ENCODE data around the gene PPP1R36.

PPP1R36 gene

GRCh38 chr14:64522591-64523355 lies 27.0 kb upstream of the PPP1R36 start:
- no peak for DNase-seq (ENCODE audit: low read depth)
- TF ChIP-seq, protein P1, sequence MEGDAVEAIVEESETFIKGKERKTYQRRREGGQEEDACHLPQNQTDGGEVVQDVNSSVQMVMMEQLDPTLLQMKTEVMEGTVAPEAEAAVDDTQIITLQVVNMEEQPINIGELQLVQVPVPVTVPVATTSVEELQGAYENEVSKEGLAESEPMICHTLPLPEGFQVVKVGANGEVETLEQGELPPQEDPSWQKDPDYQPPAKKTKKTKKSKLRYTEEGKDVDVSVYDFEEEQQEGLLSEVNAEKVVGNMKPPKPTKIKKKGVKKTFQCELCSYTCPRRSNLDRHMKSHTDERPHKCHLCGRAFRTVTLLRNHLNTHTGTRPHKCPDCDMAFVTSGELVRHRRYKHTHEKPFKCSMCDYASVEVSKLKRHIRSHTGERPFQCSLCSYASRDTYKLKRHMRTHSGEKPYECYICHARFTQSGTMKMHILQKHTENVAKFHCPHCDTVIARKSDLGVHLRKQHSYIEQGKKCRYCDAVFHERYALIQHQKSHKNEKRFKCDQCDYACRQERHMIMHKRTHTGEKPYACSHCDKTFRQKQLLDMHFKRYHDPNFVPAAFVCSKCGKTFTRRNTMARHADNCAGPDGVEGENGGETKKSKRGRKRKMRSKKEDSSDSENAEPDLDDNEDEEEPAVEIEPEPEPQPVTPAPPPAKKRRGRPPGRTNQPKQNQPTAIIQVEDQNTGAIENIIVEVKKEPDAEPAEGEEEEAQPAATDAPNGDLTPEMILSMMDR (conservative IDR thresholded peaks at IDR 0.05; ENCODE audit: low read depth, low read length), result no peak
- no peak overlapping the region for H3K4me3 ChIP-seq (ENCODE audit: low read length)

DNA sequence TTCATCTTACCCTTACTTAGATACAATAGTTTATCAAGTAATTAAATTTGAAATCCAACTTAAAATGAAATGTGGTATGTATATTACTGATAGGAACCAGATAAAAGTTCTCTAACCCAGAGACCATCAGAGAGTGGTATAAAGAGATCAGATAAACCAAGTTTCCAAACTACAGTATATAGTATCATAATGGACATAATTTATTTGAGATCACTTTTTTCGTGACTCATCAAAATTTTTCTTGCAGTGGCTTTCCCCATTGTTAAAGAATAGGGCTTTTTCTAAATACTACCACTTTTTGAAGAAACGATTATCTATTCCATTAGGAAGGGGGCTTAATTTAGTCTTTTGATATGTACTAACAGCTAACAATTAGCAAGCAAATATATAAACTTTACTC lies 24.4 kb upstream of the PPP1R36 start:
- H3K4me3 ChIP-seq (ENCODE audit: low read length), result no peak overlapping the region
- no peak for DNase-seq (ENCODE audit: low read depth)
- TF ChIP-seq, protein P1 (conservative IDR thresholded peaks at IDR 0.05; ENCODE audit: low read depth, low read length), result no peak

DNA sequence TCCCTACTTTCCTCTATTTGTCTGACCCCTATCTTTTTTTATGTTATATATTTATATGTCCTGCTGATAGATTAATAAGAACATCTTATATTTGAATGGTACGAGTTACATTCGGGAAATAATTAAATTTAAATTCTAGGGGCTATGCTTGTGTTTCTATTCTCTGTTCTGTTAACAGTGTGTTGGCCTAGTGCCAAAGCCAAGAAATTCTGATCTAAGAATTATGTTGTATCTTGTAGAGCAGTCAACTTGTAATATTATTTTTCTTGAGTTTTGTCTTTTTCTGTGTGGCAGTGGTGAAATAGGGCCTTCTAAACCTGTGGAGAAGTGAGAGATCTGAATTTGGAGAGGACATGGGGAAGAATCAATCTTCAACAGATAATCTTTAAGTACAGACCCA lies 18.2 kb upstream of the PPP1R36 start:
- no peak for DNase-seq (ENCODE audit: low read depth)
- TF ChIP-seq, protein P1 (conservative IDR thresholded peaks at IDR 0.05; ENCODE audit: low read depth, low read length), result no peak
- no peak overlapping the region for H3K4me3 ChIP-seq (ENCODE audit: low read length)

DNA sequence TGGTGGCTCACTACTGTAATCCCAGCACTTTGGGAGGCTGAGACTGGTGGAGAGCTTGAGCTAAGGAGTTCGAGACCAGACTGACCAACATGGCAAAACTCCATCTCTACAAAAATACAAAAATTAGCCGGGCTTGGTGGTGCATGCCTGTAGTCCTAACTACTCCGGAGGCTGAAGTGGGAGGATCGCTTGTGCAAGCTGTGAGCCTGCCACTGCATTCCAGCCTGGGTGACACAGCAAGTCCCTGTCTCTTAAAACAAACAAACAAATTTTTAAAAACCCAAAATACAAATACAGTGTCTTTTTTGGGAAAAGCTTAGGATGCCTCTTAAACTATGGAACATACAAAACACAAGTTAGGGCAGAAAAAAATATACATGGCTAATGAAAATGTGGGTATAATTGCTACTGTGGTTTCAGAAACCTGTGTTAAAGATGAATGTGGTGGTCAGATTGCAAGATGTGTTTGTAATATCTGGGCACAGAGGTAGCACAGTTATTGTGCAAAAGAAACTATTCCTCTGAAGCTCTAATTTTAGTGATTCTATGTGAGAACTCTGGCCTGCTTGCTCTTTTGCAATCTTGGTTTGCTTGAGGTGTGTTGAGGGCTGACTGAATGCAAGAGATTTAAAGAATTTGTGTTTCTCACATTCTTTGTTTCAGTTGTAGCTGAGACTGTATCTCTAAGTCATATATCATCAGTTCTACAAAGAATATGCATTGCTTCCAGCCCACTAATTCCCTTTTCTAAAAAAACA lies 13.1 kb upstream of the PPP1R36 start:
- no peak for DNase-seq (ENCODE audit: low read depth)
- TF ChIP-seq, protein P1 (conservative IDR thresholded peaks at IDR 0.05; ENCODE audit: low read depth, low read length), result no peak
- H3K4me3 ChIP-seq (ENCODE audit: low read length), result no peak overlapping the region

DNA sequence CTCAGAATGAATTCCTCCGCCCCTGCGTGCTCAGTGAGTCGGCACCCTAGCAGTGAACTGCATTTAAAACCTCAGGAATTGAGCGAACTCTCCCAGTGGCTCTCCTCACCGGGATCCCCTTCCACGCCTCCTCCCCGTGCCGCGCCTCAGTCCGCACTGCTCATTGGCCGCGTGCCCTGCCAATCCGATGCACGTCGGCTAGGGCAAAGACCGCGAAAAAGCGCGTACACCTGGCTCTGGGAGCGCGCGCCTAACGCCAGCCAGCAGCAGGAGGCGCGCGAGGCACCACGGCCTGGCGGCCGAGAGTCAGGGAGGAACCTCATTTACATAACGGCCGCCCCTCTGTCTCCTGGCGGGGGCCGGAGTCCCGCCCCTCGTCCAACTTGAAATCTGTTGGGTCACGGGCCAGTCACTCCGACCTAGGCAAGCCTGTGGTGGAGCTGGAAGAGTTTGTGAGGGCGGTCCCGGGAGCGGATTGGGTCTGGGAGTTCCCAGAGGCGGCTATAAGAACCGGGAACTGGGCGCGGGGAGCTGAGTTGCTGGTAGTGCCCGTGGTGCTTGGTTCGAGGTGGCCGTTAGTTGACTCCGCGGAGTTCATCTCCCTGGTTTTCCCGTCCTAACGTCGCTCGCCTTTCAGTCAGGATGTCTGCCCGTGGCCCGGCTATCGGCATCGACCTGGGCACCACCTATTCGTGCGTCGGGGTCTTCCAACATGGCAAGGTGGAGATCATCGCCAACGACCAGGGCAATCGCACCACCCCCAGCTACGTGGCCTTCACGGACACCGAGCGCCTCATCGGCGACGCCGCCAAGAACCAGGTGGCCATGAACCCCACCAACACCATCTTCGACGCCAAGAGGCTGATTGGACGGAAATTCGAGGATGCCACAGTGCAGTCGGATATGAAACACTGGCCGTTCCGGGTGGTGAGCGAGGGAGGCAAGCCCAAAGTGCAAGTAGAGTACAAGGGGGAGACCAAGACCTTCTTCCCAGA lies 9.3 kb upstream of the PPP1R36 start, which contains the start of gene HSPA2:
TSS of gene HSPA2 (plus strand) at position 534 of the 995 bp plus-strand sequence. CDS start at position 643, 109 bp downstream.
- DNase-seq (ENCODE audit: low read depth), result peak; percentile 99
- TF ChIP-seq, protein P1 (conservative IDR thresholded peaks at IDR 0.05; ENCODE audit: low read depth, low read length), result peak; percentile 81
- peak within 1 kb of the TSS; percentile 61 for H3K4me3 ChIP-seq (ENCODE audit: low read length)

- TF ChIP-seq, protein P1 (conservative IDR thresholded peaks at IDR 0.05; ENCODE audit: low read depth, low read length), result no peak
- DNase-seq (ENCODE audit: low read depth), result no peak
- H3K4me3 ChIP-seq (ENCODE audit: low read length), result no peak overlapping the region
Measured at GRCh38 chr14:64541261-64541971, 8.3 kb upstream of the PPP1R36 start.

Data from retinal pigment epithelial cell (primary cell).